Measurements from ENCODE around the gene SLC17A4. TPM values are rescaled to one million over a fixed set of nuclear protein-coding genes. Genes with fewer than 3 reads are reported as not detected.

SLC17A4 gene
- total RNA-seq, 1 experiment from 2014 or later = not detected

- Histone ChIP-seq H2BK20ac (ENCODE audit: low read depth, low read length, poor library complexity, severe bottlenecking) (no peak overlapping the region), H3K14ac (ENCODE audit: insufficient read depth, low read length) (no peak overlapping the region), H3K79me1 (ENCODE audit: insufficient read depth, low read depth, low read length, poor library complexity, severe bottlenecking) (no peaks in the 10 kb centered on the region), H3K4ac (ENCODE audit: low read depth, low read length) (no peak overlapping the region), H4K91ac (ENCODE audit: insufficient read length, low read depth, low read length) (no peak overlapping the region), H3K9me3 (ENCODE audit: control insufficient read depth, low read depth, low read length) (no peaks in the 10 kb centered on the region), H3K4me1 (ENCODE audit: insufficient read depth, low read length) (no peaks in the 10 kb centered on the region), H4K5ac (ENCODE audit: insufficient read length, low read depth, low read length) (no peak overlapping the region), H3K18ac (ENCODE audit: insufficient read length, low read depth, low read length) (no peak overlapping the region), H2BK5ac (ENCODE audit: insufficient read length, low read length) (no peak overlapping the region), H3K56ac (ENCODE audit: insufficient read length, low read depth, low read length) (no peak overlapping the region), H3K23ac (ENCODE audit: insufficient read length, low read depth, low read length) (no peak overlapping the region), H2BK12ac (ENCODE audit: insufficient read length, low read depth, low read length) (no peak overlapping the region), H3K23me2 (ENCODE audit: insufficient read length, low read depth, low read length, poor library complexity, severe bottlenecking) (no peaks in the 10 kb centered on the region), H2AFZ (ENCODE audit: low read length) (no peak overlapping the region), H3K4me2 (ENCODE audit: insufficient read depth, insufficient read length, low read length) (no peak overlapping the region), H3K27ac (ENCODE audit: insufficient read length, low read depth, low read length) (no peak overlapping the region), H3T11ph (ENCODE audit: low read length) (no peak overlapping the region), H3K9ac (ENCODE audit: extremely low read depth, insufficient read length, low read length) (no peak overlapping the region), H4K8ac (replicated peaks; ENCODE audit: insufficient read length, low read depth, low read length) (no peak overlapping the region), H3K79me2 (ENCODE audit: insufficient read depth, low read length) (no peaks in the 10 kb centered on the region), H2AK5ac (ENCODE audit: insufficient read length, low read length) (no peak overlapping the region), H2BK120ac (ENCODE audit: low read depth, low read length, poor library complexity, severe bottlenecking) (no peak overlapping the region), H3K27me3 (ENCODE audit: insufficient read depth, low read length) (no peaks in the 10 kb centered on the region), H4K20me1 (ENCODE audit: control insufficient read depth, insufficient read depth, insufficient read length) (no peaks in the 10 kb centered on the region), H2BK15ac (ENCODE audit: low read depth, low read length) (no peak overlapping the region)
- no peak for TF ChIP-seq CTCF (conservative IDR thresholded peaks at IDR 0.05)
- Mint-ChIP-seq H3K27ac (no peak overlapping the region), H3K9me3 (no peaks in the 10 kb centered on the region), H3K36me3 (ENCODE audit: insufficient read depth in 1 of 3, low read depth in 3 of 3) (no peaks in the 10 kb centered on the region), H3K4me1 (peaks cover 0 to 3% of the 10 kb centered on the region in 2 experiments; a peak in 1 of 4 replicates), H3K4me3 (no peak overlapping the region), H3K27me3 (ENCODE audit: low read depth) (no peaks in the 10 kb centered on the region)
- DNase-seq = no peak
- WGBS (ENCODE audit: extremely low coverage, insufficient read length, low lambda C conversion rate) = no CpG with 5 or more reads among the region's 1 CpG
Observed at GRCh38 chr6:25781134-25781533, 26.6 kb downstream of the SLC17A4 start.
